MM.1S (cell line): Measurements from ENCODE around the gene DNAJB6.

Experiments used
- DNase-seq: peaks from one replicate; pipeline ENCODE4 v3.0.0-alpha.2; 2015
- H2AFZ ChIP-seq: fragments of 300-600 bp; sonication (generic); 2 replicates; pipeline ENCODE4 v1.6.0; 2016; ENCODE audit warnings: antibody characterized with exemption, low read length
- H3F3A ChIP-seq: fragments of 300-600 bp; sonication (generic); 2 replicates; pipeline ENCODE4 v1.6.1; 2016; ENCODE audit warnings: mild to moderate bottlenecking, antibody characterized with exemption, low read length, moderate library complexity, mixed read lengths; ENCODE audit not compliant: insufficient read depth
- H3K27ac ChIP-seq: fragments of 300-600 bp; sonication (generic); 2 replicates; pipeline ENCODE4 v1.5.1; 2016; ENCODE audit warnings: mild to moderate bottlenecking, low read length
- H3K27me3 ChIP-seq: fragments of 300-600 bp; sonication (generic); replicated peaks from 2 replicates; pipeline ENCODE4 v1.6.0; 2016; ENCODE audit warnings: low read length; ENCODE audit not compliant: insufficient read depth
- H3K36me3 ChIP-seq: fragments of 300-600 bp; sonication (generic); replicated peaks from 2 replicates; pipeline ENCODE4 v1.6.1; 2016; ENCODE audit warnings: mild to moderate bottlenecking, low read length, mixed read lengths; ENCODE audit not compliant: insufficient read depth
- H3K4me1 ChIP-seq: fragments of 300-600 bp; sonication (generic); 2 replicates; pipeline ENCODE4 v1.6.1; 2016; ENCODE audit warnings: low read length, mixed read lengths
- H3K4me2 ChIP-seq: fragments of 300-600 bp; sonication (generic); 2 replicates; pipeline ENCODE4 v1.6.0; 2016; ENCODE audit warnings: low read depth, low read length
- H3K4me3 ChIP-seq: fragments of 300-600 bp; sonication (generic); 2 replicates; pipeline ENCODE4 v1.5.1; 2016; ENCODE audit warnings: low read length, mixed read lengths
- H3K79me2 ChIP-seq: fragments of 300-600 bp; sonication (generic); 2 replicates; pipeline ENCODE4 v1.6.1; 2016; ENCODE audit warnings: mixed run types, low read length, mixed read lengths
- H3K9ac ChIP-seq: fragments of 300-600 bp; sonication (generic); 2 replicates; pipeline ENCODE4 v1.6.1; 2016; ENCODE audit warnings: low read length, mixed read lengths
- H3K9me2 ChIP-seq: fragments of 300-600 bp; sonication (generic); replicated peaks from 2 replicates; pipeline ENCODE4 v1.6.1; 2016; ENCODE audit warnings: mild to moderate bottlenecking, low read length, mixed read lengths; ENCODE audit not compliant: insufficient read depth
- H3K9me3 ChIP-seq: fragments of 300-600 bp; sonication (generic); replicated peaks from 2 replicates; pipeline ENCODE4 v1.6.1; 2016; ENCODE audit warnings: mild to moderate bottlenecking, low read length, mixed read lengths; ENCODE audit not compliant: insufficient read depth
- H4K20me1 ChIP-seq: fragments of 300-600 bp; sonication (generic); 2 replicates; pipeline ENCODE4 v1.6.1; 2016; ENCODE audit warnings: mild to moderate bottlenecking, low read length, moderate library complexity, mixed read lengths; ENCODE audit not compliant: insufficient read depth
- CTCF ChIP-seq: fragments of 300-600 bp; sonication (generic); IDR thresholded peaks from 2 replicates; pipeline ENCODE4 v1.5.1; 2016; ENCODE audit warnings: antibody characterized with exemption, low read length, mixed read lengths
- EZH2 ChIP-seq: fragments of 300-600 bp; sonication (generic); optimal IDR thresholded peaks from 2 replicates; pipeline ENCODE3; 2017; ENCODE audit warnings: low read depth, mild to moderate bottlenecking, antibody characterized with exemption, low read length, mixed read lengths
- EZH2phosphoT487 ChIP-seq: fragments of 300-600 bp; sonication (generic); IDR thresholded peaks from 2 replicates; pipeline ENCODE4 v1.6.1; 2018; ENCODE audit warnings: antibody characterized with exemption, low read length

The DNAJB6 gene

GRCh38 chr7:157428554-157428945 lies 91.7 kb downstream of the DNAJB6 start:
- Histone ChIP-seq H3K4me1 (no peaks in the 10 kb centered on the region), H2AFZ (no peak overlapping the region), H4K20me1 (no peaks in the 10 kb centered on the region), H3F3A (no peaks in the 10 kb centered on the region), H3K9me3 (no peaks in the 10 kb centered on the region), H3K9me2 (no peaks in the 10 kb centered on the region), H3K9ac (no peak overlapping the region), H3K79me2 (no peaks in the 10 kb centered on the region), H3K36me3 (no peaks in the 10 kb centered on the region), H3K27ac (no peak overlapping the region), H3K4me3 (no peak overlapping the region), H3K4me2 (no peak overlapping the region), H3K27me3 (peaks cover 79% of the 10 kb centered on the region)
- TF ChIP-seq EZH2 (no peak), CTCF (no peak), EZH2phosphoT487 (no peak)
- no peak for DNase-seq

- no peak overlapping the region for H3K27ac ChIP-seq
- H3F3A ChIP-seq, result no peaks in the 10 kb centered on the region
- H3K4me2 ChIP-seq, result no peak overlapping the region
- H3K9ac ChIP-seq, result no peak overlapping the region
- H3K9me2 ChIP-seq, result no peaks in the 10 kb centered on the region
- TF ChIP-seq CTCF (no peak), EZH2phosphoT487 (no peak), EZH2 (no peak)
- H3K27me3 ChIP-seq, result peaks cover 79% of the 10 kb centered on the region
- no peaks in the 10 kb centered on the region for H3K4me1 ChIP-seq
- no peaks in the 10 kb centered on the region for H4K20me1 ChIP-seq
- H3K4me3 ChIP-seq, result no peak overlapping the region
- no peaks in the 10 kb centered on the region for H3K9me3 ChIP-seq
- DNase-seq, result no peak
- no peaks in the 10 kb centered on the region for H3K79me2 ChIP-seq
- no peaks in the 10 kb centered on the region for H3K36me3 ChIP-seq
- no peak overlapping the region for H2AFZ ChIP-seq
Measured at GRCh38 chr7:157429001-157429679, 92.3 kb downstream of the DNAJB6 start.

GRCh38 chr7:157429680-157430224 lies 92.9 kb downstream of the DNAJB6 start:
- Histone ChIP-seq H3K4me1 (no peaks in the 10 kb centered on the region), H3K4me2 (no peak overlapping the region), H3K36me3 (no peaks in the 10 kb centered on the region), H2AFZ (no peak overlapping the region), H3K79me2 (no peaks in the 10 kb centered on the region), H3K9me3 (no peaks in the 10 kb centered on the region), H3K9me2 (no peaks in the 10 kb centered on the region), H3K27me3 (peaks cover 79% of the 10 kb centered on the region), H3F3A (no peaks in the 10 kb centered on the region), H3K9ac (no peak overlapping the region), H3K27ac (no peak overlapping the region), H3K4me3 (no peak overlapping the region), H4K20me1 (no peaks in the 10 kb centered on the region)
- TF ChIP-seq EZH2phosphoT487 (no peak), EZH2 (no peak), CTCF (no peak)
- DNase-seq, result no peak
